Stimulated activated CD4-positive, alpha-beta T cell treated with anti-CD3 and anti-CD28 coated beads, Interleukin-1b, Interleukin-23, amount 100 ng/mL, for 24 hours (primary cell): Measurements from ENCODE around the gene HK3.

Experiments used
- DNase-seq, 4 experiments: peaks; one replicate each; pipeline ENCODE4 v3.0.0-alpha.2; 2020; ENCODE audit warnings: low read depth in 4 of 4, low spot score in 1 of 4

HK3 gene, protein sequence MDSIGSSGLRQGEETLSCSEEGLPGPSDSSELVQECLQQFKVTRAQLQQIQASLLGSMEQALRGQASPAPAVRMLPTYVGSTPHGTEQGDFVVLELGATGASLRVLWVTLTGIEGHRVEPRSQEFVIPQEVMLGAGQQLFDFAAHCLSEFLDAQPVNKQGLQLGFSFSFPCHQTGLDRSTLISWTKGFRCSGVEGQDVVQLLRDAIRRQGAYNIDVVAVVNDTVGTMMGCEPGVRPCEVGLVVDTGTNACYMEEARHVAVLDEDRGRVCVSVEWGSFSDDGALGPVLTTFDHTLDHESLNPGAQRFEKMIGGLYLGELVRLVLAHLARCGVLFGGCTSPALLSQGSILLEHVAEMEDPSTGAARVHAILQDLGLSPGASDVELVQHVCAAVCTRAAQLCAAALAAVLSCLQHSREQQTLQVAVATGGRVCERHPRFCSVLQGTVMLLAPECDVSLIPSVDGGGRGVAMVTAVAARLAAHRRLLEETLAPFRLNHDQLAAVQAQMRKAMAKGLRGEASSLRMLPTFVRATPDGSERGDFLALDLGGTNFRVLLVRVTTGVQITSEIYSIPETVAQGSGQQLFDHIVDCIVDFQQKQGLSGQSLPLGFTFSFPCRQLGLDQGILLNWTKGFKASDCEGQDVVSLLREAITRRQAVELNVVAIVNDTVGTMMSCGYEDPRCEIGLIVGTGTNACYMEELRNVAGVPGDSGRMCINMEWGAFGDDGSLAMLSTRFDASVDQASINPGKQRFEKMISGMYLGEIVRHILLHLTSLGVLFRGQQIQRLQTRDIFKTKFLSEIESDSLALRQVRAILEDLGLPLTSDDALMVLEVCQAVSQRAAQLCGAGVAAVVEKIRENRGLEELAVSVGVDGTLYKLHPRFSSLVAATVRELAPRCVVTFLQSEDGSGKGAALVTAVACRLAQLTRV

GRCh38 chr5:176899296-176899891 lies at the start of gene HK3:
Gene HK3, minus strand, starts transcription at chr5:176899346. Its CDS starts 3,187 bp downstream, at chr5:176896159.
- no peak for DNase-seq

DNA sequence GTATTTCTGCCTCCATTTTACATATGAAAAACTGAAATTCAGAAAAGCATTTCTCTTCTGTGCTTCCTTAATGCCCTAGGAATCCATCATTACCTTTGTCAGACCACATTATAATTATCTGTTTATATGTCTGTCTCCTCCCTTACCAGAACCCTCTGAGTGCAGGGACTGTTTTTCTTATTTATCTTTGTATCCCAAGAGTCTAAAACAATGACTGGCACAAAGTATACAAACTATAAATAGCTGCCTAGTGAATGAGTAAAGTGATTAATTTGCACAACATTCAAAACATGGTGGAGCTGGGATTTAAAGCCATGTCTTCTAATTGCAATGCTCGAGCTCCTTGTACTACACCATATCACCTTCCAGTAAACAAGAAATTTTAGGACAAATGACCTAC lies 49.3 kb upstream of the HK3 start:
- DNase-seq = no peak

GRCh38 chr5:176947847-176948246 lies 48.7 kb upstream of the HK3 start:
- no peak for DNase-seq

DNA sequence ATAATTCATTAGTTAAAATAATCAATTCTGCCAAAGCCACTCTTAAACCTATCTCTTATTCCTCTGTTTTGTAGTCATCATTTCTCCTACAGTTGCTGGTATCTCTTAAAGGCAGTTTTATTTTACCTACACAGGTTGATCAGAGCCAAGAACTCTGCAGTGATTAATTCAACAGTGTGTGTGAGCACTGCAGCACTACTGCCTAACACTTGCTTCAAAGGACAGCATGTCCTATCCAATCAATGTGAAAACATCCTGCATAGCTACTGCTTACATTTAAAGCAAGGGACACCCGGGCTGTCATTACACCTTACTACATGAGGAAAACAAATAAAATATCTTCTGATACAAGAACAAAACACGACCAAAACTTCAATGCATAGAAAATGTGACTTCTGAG lies 45.1 kb upstream of the HK3 start:
- DNase-seq = no peak

DNA sequence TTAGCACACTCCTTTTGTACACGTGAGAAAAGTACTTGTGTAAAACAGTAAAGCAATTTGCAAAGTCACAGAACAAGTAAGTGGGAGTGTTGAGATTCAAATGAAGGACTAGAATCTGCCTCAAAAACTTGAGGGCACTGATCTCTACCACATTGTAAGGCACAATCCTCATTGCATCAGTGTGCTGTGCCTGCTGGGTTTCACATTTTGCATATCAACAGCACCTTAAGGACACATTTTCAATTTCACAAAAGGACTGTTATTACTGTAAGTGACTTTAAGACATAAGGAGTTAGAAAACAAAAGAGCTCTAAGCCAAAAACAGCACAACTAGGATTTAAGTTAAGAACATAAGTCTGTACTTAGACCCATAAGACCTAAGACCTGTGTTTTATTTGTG lies 44.7 kb upstream of the HK3 start:
- no peak for DNase-seq

- DNase-seq = no peak
These were observed 42.8 kb upstream of the HK3 start for GRCh38 chr5:176941951-176942350.

- DNase-seq = no peak
These were observed 39.3 kb upstream of the HK3 start for GRCh38 chr5:176938472-176938871.

DNA sequence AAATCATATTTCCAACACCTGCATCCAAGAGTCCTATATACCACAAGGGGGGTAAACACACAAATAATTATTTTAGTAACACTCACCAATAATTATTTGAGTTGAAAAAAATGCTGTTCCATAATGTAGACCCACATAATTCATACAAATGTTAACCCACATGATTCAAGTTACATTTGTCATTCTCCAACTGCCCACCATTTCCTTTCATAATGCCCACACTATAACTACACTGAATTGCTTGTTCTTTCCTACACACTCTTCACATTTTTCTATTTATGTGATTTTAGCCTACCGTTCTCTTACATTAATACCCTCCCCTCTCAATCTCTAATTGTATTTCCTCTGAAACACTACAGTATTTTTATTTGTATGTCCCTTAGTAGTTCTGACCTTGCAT lies 35.9 kb upstream of the HK3 start:
- DNase-seq = no peak

- no peak for DNase-seq
These were observed 35.3 kb upstream of the HK3 start for GRCh38 chr5:176934309-176934930.

DNA sequence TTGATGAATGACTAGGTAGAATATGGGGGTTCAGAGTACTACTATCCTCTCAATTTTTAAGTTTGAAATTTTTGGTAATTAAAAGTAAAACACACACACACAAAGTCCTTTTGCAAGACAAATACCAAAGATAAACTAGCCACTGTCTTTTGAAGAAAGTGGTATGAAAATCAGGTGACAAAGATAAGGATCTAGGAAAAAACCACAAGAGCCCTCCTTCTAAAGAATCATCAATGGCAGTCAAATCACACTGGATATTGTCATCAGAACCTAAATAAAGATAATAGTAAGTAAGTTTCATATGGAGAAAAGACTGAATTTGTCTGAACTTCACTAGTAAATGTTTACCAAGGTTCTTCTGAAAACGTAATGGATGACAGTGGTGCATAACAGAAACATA lies 30.5 kb upstream of the HK3 start:
- DNase-seq = no peak

DNA sequence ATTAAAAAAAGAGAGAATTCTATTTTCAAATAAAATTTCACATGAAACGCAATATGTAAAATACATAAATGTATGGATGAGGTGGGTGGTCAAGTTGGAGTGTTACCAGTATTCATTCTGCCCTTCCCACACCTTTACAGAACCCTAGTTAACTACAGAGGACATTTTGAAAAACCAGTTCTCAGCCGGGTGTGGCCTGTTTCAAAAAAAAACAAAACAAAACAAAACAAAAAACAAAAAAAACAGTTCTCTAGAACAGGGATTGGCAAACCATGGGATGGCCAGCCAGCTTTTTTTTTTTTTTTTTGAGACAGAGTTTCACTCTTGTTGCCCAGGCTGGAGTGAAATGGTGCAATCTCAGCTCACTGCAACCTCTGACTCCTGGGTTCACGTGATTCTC lies 28.4 kb upstream of the HK3 start:
- DNase-seq = no peak

- no peak for DNase-seq
These were observed 23.7 kb upstream of the HK3 start for GRCh38 chr5:176922817-176923216.

DNA sequence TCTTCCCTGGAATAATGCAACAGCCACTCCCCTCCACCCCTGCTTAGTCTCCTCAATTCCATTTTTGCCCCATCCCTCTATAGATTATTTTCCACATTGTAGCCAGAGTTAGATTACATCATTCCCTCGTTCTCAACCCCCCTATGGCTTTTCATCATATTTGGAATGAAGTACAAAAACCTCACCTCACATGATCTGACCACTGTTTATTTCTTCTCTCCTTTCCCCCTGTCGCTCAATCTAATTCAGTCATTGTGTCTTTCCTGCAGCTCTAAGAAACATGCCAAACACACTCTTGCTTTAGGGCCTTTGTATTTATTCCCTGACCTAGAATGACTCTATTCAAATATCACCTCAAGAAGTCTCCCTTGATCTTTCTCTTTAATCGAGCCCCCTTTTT lies 22.6 kb upstream of the HK3 start:
- DNase-seq = no peak

DNA sequence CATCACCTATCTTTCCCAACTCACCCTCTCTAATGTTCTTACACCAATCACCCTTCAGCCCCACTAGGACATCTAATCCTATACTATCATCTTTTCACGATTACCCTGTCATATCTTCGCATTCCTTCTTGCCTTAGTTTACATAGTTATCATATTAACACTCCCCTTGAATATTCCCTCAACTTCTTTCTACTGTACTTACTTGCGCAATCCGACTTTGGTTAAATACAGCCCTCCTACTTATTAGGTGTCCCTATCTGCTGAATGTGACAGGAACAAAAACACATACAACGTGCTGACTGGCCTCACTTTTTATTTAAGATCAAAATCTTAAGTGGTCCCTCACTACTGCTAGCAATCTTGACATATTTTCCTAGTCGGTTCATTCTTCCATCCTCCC lies 19.5 kb upstream of the HK3 start:
- DNase-seq = no peak

GRCh38 chr5:176916337-176916736 lies 17.2 kb upstream of the HK3 start:
- DNase-seq = no peak

- no peak for DNase-seq
These were observed 16.8 kb upstream of the HK3 start for GRCh38 chr5:176915906-176916305.

DNA sequence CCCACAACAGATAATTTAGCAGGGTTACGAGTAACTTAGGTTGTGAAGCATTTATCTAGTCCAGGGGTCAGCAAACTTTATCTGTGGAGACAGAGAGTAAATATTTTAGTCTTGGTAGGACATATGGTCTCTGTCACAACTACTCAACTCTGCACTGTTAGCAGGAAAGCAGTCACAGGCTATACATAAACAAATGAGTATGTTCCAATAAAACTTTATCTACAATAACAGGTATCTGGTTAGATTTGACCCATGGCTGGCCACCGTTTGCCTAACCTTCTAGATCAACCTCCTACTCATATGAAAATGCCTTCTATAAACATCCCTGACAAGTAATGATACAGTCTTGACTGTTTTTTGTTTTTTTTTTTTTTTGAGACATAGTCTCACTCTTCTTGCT lies 13.0 kb upstream of the HK3 start:
- no peak for DNase-seq

DNA sequence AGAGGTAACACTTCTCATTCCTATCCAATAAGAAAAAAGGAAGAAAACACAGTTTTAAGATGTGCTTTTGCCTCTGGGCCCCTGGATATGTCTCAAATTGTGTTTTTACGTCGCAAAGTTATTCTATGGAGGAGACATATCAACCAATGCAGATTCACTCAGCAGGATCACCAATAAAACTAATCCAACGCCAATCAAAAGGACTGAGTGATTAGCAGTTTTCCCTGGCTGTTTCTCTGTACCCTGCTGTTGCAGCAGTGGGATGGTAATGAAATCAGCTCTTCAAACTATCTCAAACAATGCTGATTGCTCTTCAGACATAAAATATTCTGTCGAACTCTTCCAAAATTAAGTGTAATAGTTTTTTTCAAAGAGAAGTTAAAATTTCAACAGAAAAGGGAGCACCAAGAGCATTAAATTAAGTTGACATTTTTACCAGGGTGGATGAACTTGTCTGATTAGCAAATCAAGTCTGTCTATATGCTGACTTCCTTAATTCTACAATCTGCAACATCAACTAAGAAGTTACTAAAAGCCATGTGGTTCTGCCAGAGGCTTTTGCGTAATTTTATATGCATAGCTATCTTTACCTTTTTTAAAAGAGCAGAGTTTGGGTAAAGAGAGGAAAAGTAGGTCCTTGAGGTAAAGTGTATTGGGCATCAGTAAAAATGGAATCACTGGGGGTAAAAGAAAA lies 9.7 kb upstream of the HK3 start:
- no peak for DNase-seq

DNA sequence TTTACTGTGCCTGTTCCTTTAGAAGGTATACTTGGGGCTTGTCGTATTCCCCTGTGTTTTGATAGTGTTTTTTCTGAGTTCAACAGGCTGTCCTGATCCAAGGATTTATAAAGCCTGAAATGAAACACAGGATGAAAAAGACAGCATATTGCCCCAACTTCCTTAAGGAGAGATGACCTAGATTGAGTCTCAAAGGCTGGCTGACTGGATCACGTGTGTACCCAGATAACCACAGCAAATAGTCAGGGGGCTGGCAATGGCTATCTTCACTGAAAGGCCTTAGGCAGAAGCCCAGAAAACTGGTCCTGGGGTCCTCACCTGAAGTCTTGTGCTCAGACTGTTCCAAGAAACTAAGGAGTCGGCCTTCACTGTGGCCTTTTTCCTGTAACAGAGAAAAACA lies 7.7 kb upstream of the HK3 start:
- no peak for DNase-seq

DNA sequence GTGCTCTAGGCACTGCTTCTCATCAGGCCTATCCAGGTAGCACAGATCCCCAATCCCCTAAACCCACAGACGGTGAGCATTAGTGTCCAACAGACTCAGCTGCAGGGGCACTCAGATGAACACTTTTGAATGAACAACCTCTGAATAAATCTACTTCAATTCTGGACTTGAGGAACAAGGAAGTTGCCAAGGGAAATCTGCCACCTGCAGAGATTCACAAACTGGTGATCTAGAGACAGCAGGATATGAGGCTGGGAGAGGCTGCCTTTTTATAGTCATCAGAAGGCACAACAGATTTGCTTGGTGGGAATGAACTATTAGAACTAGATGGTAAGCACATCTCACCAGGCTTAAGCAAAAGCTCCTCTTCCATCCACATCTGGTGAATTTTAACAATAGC lies 7.0 kb upstream of the HK3 start:
- no peak for DNase-seq

DNA sequence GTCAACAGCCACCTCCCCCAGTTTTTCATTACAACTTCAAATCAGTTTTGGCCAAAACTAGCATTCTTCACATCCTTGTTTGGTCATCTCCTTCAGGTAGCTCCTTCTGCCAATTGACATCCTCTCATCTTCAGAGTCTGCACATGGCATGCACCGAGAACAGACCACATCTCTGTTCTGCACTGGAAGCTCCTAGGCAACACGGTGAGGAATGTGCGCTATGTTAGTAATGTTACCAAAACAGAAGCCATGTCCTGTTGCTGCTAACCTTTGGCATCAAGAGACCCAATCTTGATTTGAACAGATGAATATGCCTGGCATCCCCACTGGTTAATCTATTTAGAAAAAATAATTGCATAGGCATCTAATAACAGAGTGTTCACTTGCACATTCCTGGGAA lies 5.1 kb upstream of the HK3 start:
- no peak for DNase-seq
